B cell (primary cell): ENCODE data around the gene RPP25L. TPM values are rescaled to one million over a fixed set of nuclear protein-coding genes. Genes with fewer than 3 reads are reported as not detected.
A peak's percentile ranks its signal among the peaks of the same experiment; 100 is the strongest.

ENCODE experiments used
- ATAC-seq: fragments of 200-7000 bp; cut with Tn5 transposase; one replicate; pipeline ENCODE4 v1.10.0; 2021; ENCODE audit warnings: low read depth, mild to moderate bottlenecking, moderate number of reproducible peaks, moderate library complexity
- CTCF ChIA-PET: fragments of 350-600 bp; sonication (Branson Sonifier 250); formaldehyde crosslinking; loops from one replicate; lab custom pipeline; 2021; ENCODE audit warnings: antibody characterized with exemption, inconsistent platforms; lab: Charles Lee
- POLR2A ChIA-PET: fragments of 350-600 bp; sonication (Branson Sonifier 250); formaldehyde crosslinking; loops from one replicate; lab custom pipeline; 2021; ENCODE audit warnings: antibody characterized with exemption; lab: Charles Lee
- DNase-seq: peaks from one replicate; pipeline ENCODE4 v3.0.0; 2013
- H2AFZ ChIP-seq: 2 replicates; pipeline ENCODE4 v1.6.1; 2012; ENCODE audit warnings: mild to moderate bottlenecking, low read depth, low read length; ENCODE audit not compliant: insufficient read depth, poor library complexity, severe bottlenecking
- H3K27ac ChIP-seq, 2 donors: 1 replicate in 1 of 2; 2 replicates in 1 of 2; pipeline ENCODE4 v1.5.1; 2012 to 2013; ENCODE audit warnings: low read length in 2 of 2, mild to moderate bottlenecking in 2 of 2, moderate library complexity in 1 of 2
- H3K27me3 ChIP-seq, 4 experiments: fragments of 200-600 bp in 1 of 4; sonication (generic) in 1 of 4; replicated peaks in 1 of 4; 1 replicate in 2 of 4; 2 replicates in 2 of 4; pipeline versions ENCODE4 v1.6.1 to v1.7.0; 2013 to 2016; ENCODE audit warnings: low read length in 3 of 4, mild to moderate bottlenecking in 2 of 4, mixed read lengths in 1 of 4, moderate library complexity in 1 of 4; ENCODE audit not compliant: insufficient read depth in 4 of 4, control insufficient read depth in 3 of 4; ENCODE audit errors: control extremely low read depth in 1 of 4
- H3K36me3 ChIP-seq, 2 experiments: replicated peaks in 1 of 2; 1 replicate in 1 of 2; 2 replicates in 1 of 2; pipeline versions ENCODE4 v1.6.1 to v1.7.1; 2013; ENCODE audit warnings: low read length in 1 of 2; ENCODE audit not compliant: insufficient read depth in 2 of 2, control insufficient read depth in 1 of 2; ENCODE audit errors: control extremely low read depth in 1 of 2, extremely low read depth in 1 of 2
- H3K4me1 ChIP-seq, 2 donors: fragments of 200-600 bp in 1 of 2; sonication (generic) in 1 of 2; 1 replicate in 1 of 2; 2 replicates in 1 of 2; pipeline versions ENCODE4 v1.5.1 to v1.6.1; 2013 to 2017; ENCODE audit warnings: low read length in 2 of 2; ENCODE audit not compliant: control insufficient read depth in 2 of 2, insufficient read depth in 2 of 2
- H3K4me2 ChIP-seq: replicated peaks from 2 replicates; pipeline ENCODE3; 2012; ENCODE audit warnings: mild to moderate bottlenecking, low read depth, low read length; ENCODE audit not compliant: poor library complexity, severe bottlenecking
- H3K4me3 ChIP-seq, 5 experiments: fragments of 200-600 bp in 1 of 5; sonication (generic) in 1 of 5; 1 replicate in 3 of 5; 2 replicates in 2 of 5; pipeline versions ENCODE4 v1.5.1 to v1.7.0; 2011 to 2016; ENCODE audit warnings: low read length in 4 of 5, mild to moderate bottlenecking in 4 of 5, low read depth in 2 of 5, control low read depth in 1 of 5, moderate library complexity in 1 of 5; ENCODE audit not compliant: insufficient read depth in 1 of 5; ENCODE audit errors: control extremely low read depth in 1 of 5, extremely low read depth in 1 of 5
- H3K79me2 ChIP-seq: fragments of 200-600 bp; sonication (generic); one replicate; pipeline ENCODE4 v1.6.0; 2016; ENCODE audit warnings: low read length; ENCODE audit not compliant: control insufficient read depth, insufficient read depth
- H3K9ac ChIP-seq: fragments of 200-600 bp; sonication (generic); 2 replicates; pipeline ENCODE4 v1.6.1; 2017; ENCODE audit warnings: mild to moderate bottlenecking, low read length, moderate library complexity
- H3K9me3 ChIP-seq, 3 donors: one replicate each; pipeline versions ENCODE4 v1.6.1 to v1.7.1; 2013; ENCODE audit warnings: low read length in 2 of 3; ENCODE audit not compliant: control insufficient read depth in 2 of 3, insufficient read depth in 1 of 3; ENCODE audit errors: control extremely low read depth in 1 of 3
- H4K20me1 ChIP-seq: 2 replicates; pipeline ENCODE4 v1.6.0; 2012; ENCODE audit warnings: mild to moderate bottlenecking, low read length; ENCODE audit not compliant: insufficient read depth, control insufficient read depth, poor library complexity, severe bottlenecking
- H3K27ac Mint-ChIP-seq: one replicate; pipeline ENCODE4 v1.8.0; 2021; ENCODE audit warnings: mixed read lengths
- H3K27me3 Mint-ChIP-seq: one replicate; pipeline ENCODE4 v1.8.0; 2021; ENCODE audit warnings: mixed read lengths
- H3K4me1 Mint-ChIP-seq: one replicate; pipeline ENCODE4 v1.8.0; 2021; ENCODE audit warnings: mixed read lengths
- H3K4me3 Mint-ChIP-seq: one replicate; pipeline ENCODE4 v1.8.0; 2021; ENCODE audit warnings: mixed read lengths
- H3K9me3 Mint-ChIP-seq: one replicate; pipeline ENCODE4 v1.8.0; 2022; ENCODE audit warnings: mixed read lengths; ENCODE audit not compliant: insufficient read depth
- EZH2 ChIP-seq: IDR thresholded peaks from 2 replicates; pipeline ENCODE4 v1.6.1; 2012; ENCODE audit warnings: borderline replicate concordance, low read depth, mild to moderate bottlenecking, moderate library complexity, low read length; ENCODE audit not compliant: insufficient read depth, poor library complexity, severe bottlenecking
- WGBS: methylation state at CpG from one replicate; pipeline ENCODE4 v1.1.5; 2013; ENCODE audit warnings: missing lambda C conversion rate; ENCODE audit not compliant: insufficient coverage; 5-methylcytosine and 5-hydroxymethylcytosine counted together
- intact Hi-C: fragments of 100-400 bp; cut with micrococcal nuclease; formaldehyde crosslinking; loops from one replicate; pipeline ENCODE4 v1.10.0; 2022
- polyA plus RNA-seq: library from polyadenylated mRNA; depleted of rRNA; stranded (reverse); fragments of >200 nt; gene quantifications from 2 replicates; pipeline ENCODE4 v1.2.3, GENCODE V29; 2012
- total RNA-seq, 2 donors: library from RNA; stranded (reverse); fragments of 120-200 nt in 1 of 2; gene quantifications; 1 replicate in 1 of 2; 2 replicates in 1 of 2; pipeline versions ENCODE4 v1.2.3 to v1.2.4, GENCODE V29; 2013 to 2022
- TF ChIP-seq, protein P1 (sequence below): fragments of 200-600 bp; IDR thresholded peaks from one replicate; pipeline ENCODE4 v1.8.0; 2022; ENCODE audit warnings: antibody characterized with exemption, mild to moderate bottlenecking

The RPP25L gene
- total and polyA plus RNA-seq, 2 donors (not counting 1 experiment from before 2014, with no cell fraction given), result 20.2 to 27.0 TPM

DNA sequence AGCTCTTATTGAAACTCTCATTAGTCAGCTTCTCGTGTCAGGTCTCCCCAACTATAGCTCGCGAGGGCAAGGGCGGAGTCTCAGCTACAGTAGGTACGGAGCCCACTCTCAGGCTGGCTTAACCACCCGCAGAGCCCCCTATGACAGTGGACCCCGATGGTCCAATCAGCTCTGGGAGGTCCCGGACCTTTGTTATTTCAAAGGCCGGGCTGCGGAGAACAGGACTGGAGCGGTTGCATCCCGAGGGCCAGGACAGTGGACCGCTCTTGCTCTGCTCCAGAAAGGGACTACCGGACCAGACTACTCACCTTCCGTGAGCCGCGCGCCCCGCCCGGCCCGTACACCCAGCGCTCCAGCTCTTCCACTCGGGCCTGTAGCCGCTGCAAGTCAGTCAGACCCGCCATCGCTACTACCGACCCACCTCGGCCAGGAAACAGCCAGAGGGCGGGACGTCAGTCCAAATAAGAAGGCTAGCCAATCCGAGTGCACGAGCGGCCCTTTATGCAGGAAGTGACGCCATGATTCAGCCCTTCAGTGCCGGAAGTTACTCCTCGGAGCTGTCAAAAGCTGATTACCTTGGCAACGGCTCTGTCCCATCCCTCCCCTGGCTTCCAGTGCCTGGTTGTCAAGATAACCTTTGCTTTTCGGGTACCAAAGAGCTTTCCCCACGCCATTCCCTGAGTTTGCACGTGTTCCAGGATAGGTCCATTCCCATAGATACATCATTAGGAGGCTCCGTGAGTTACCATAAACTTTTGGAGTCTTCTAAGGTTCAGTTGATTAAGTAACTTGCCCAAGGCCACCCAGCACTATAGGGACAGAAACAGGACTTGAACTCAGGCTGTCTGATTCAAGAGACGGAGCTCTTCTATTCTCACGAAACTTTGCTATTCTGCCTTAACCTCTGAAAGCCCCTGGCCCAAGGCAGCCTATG is 8.4 kb upstream of the RPP25L start, which contains the start of gene DCTN3:
Gene DCTN3 (minus strand): TSS at position 435 of the 934 bp plus-strand sequence. CDS start 31 bp downstream, at position 404.
- H3K9me3 ChIP-seq, result peaks cover 0 to 34% (median 1%) of the 10 kb centered on the region in 3 donors
- Mint-ChIP-seq H3K27me3 (peaks cover 32% of the 10 kb centered on the region), H3K4me3 (peak within 1 kb of the TSS; percentile 97), H3K4me1 (peaks cover 36% of the 10 kb centered on the region), H3K9me3 (no peaks in the 10 kb centered on the region), H3K27ac (peak within 1 kb of the TSS; percentile 92)
- peak within 1 kb of the TSS; percentile 86 for H2AFZ ChIP-seq
- CTCF ChIA-PET, result interaction anchor here (0.8 to 7.6 kb wide), 8 partner anchors 8 to 26 kb away, joined by 3 to 64 read pairs (median 8); partner anchors contain the start of genes ARID3C, GALT, RPP25L and SIGMAR1
- peak; percentile 94 for DNase-seq
- peaks cover 25% of the 10 kb centered on the region for H3K79me2 ChIP-seq
- ATAC-seq, result peak; percentile 95
- H4K20me1 ChIP-seq, result no peaks in the 10 kb centered on the region
- H3K4me2 ChIP-seq, result peak within 1 kb of the TSS; percentile 80
- H3K4me1 ChIP-seq, result peaks cover 33 to 43% of the 10 kb centered on the region in 2 donors
- peaks cover 0 to 45% (median 30%) of the 10 kb centered on the region in 4 experiments for H3K27me3 ChIP-seq
- WGBS, result 3% methylated on average over 41 of the region's 43 CpGs
- TF ChIP-seq EZH2, result no peak
- TF ChIP-seq, protein P1, sequence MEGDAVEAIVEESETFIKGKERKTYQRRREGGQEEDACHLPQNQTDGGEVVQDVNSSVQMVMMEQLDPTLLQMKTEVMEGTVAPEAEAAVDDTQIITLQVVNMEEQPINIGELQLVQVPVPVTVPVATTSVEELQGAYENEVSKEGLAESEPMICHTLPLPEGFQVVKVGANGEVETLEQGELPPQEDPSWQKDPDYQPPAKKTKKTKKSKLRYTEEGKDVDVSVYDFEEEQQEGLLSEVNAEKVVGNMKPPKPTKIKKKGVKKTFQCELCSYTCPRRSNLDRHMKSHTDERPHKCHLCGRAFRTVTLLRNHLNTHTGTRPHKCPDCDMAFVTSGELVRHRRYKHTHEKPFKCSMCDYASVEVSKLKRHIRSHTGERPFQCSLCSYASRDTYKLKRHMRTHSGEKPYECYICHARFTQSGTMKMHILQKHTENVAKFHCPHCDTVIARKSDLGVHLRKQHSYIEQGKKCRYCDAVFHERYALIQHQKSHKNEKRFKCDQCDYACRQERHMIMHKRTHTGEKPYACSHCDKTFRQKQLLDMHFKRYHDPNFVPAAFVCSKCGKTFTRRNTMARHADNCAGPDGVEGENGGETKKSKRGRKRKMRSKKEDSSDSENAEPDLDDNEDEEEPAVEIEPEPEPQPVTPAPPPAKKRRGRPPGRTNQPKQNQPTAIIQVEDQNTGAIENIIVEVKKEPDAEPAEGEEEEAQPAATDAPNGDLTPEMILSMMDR, result no peak
- H3K36me3 ChIP-seq, result peaks cover 2 to 16% of the 10 kb centered on the region in 2 experiments
- H3K9ac ChIP-seq, result peak within 1 kb of the TSS; percentile 69
- POLR2A ChIA-PET, result interaction anchor here (0.8 to 2.2 kb wide), 4 partner anchors 8 to 26 kb away, joined by 3 to 11 read pairs (median 6); partner anchors contain the start of genes GALT, RPP25L and SIGMAR1
- peak within 1 kb of the TSS in 1 of 2 donors; percentile 49 for H3K27ac ChIP-seq
- H3K4me3 ChIP-seq, result peak within 1 kb of the TSS; percentile 66 to 96 (median 81)
- intact Hi-C loops, result loop anchor here (1.0 to 2.0 kb wide), 3 partner anchors 8 to 291 kb away; partner anchors contain the start of genes KIF24, NUDT2, RPP25L and SIGMAR1
